ENCODE measurements around the gene SLC2A6. TPM values are rescaled to one million over a fixed set of nuclear protein-coding genes. Genes with fewer than 3 reads are reported as not detected.

Gene SLC2A6
- total and polyA plus RNA-seq, 10 of the 15 experiments (the other 5 are each of a cell fraction or from before 2014, with no cell fraction given) = 1.1 to 37.9 (median 18.3) TPM

- no peaks in the 10 kb centered on the region for H4K20me1 ChIP-seq (ENCODE audit: control insufficient read depth, insufficient read depth)
- H3K4me1 ChIP-seq (ENCODE audit: control insufficient read depth, insufficient read depth, low read length) = no peaks in the 10 kb centered on the region
- no peaks in the 10 kb centered on the region for H3K36me3 ChIP-seq (ENCODE audit: control insufficient read depth in 2 of 2, insufficient read depth in 2 of 2, low read length in 1 of 2)
- peaks cover 0 to 2% of the 10 kb centered on the region in 2 experiments; a peak in 3 of 4 replicates for H3K27me3 ChIP-seq (replicated peaks in 1 of 2; ENCODE audit: control insufficient read depth in 2 of 2, insufficient read depth in 2 of 2, low read length in 1 of 2)
- no peak overlapping the region for H3K4me3 ChIP-seq
- H3K4me2 ChIP-seq (ENCODE audit: control insufficient read depth, insufficient read depth) = no peak overlapping the region
- POLR2A ChIA-PET = no interaction called here
- CTCF ChIA-PET = interaction anchor here (1.0 kb wide), 1 partner anchor 12 kb away, joined by 3 read pairs; no protein-coding TSS in a partner anchor
- no peak for FAIRE-seq
- in situ Hi-C loops (cut with MboI) = no loop called here
- RAD21 ChIA-PET (ENCODE audit: unreplicated experiment) = no interaction called here
- SMC1A ChIA-PET (ENCODE audit: uncharacterized antibody, unreplicated experiment) = no interaction called here
- H3K9me3 ChIP-seq (replicated peaks; ENCODE audit: control insufficient read depth, insufficient read depth, low read length) = no peaks in the 10 kb centered on the region
- no peak overlapping the region for H3K9ac ChIP-seq (ENCODE audit: control insufficient read depth, insufficient read depth, low read length)
- no peak overlapping the region for H2AFZ ChIP-seq (ENCODE audit: control insufficient read depth, low read depth, low read length)
- WGBS (ENCODE audit: insufficient coverage, insufficient replicate concordance, low lambda C conversion rate, missing lambda C conversion rate) = 48% methylated on average over 12 of the region's 12 CpGs
- H3K27ac ChIP-seq (ENCODE audit: control insufficient read depth, insufficient read depth) = no peak overlapping the region
- no peaks in the 10 kb centered on the region for H3K79me2 ChIP-seq (ENCODE audit: control insufficient read depth, insufficient read depth, low read length)
- DNase-seq (ENCODE audit: low read depth, low spot score) = no peak
- ATAC-seq = no peak
- intact Hi-C loops (cut with micrococcal nuclease; ENCODE audit: unreplicated experiment) = no loop called here
- BruUV-seq (replicated peaks) = no TSS peak
- TF ChIP-seq KAT2A (conservative IDR thresholded peaks at IDR 0.05; ENCODE audit: control insufficient read depth, low read depth, low read length) (no peak), STAT1 (conservative IDR thresholded peaks at IDR 0.05) (no peak), RUNX3 (IDR thresholded peaks at IDR 0.05; ENCODE audit: low read length) (no peak), FOXK2 (IDR thresholded peaks at IDR 0.05) (no peak), YY1 (IDR thresholded peaks at IDR 0.05; ENCODE audit: low read depth, low read length) (no peak), POU2F2 (IDR thresholded peaks at IDR 0.05; ENCODE audit: borderline replicate concordance, low read depth, low read length) (no peak), RBBP5 (conservative IDR thresholded peaks at IDR 0.05) (no peak), PBX3 (IDR thresholded peaks at IDR 0.05; ENCODE audit: insufficient replicate concordance, low read depth, low read length) (no peak), CBX3 (IDR thresholded peaks at IDR 0.05; ENCODE audit: borderline replicate concordance, low read depth) (no peak), CEBPZ (IDR thresholded peaks at IDR 0.05; ENCODE audit: low read depth, low read length) (no peak), POLR2AphosphoS2 (IDR thresholded peaks at IDR 0.05; ENCODE audit: low read depth, low read length) (no peak), MEF2B (IDR thresholded peaks at IDR 0.05; ENCODE audit: partially characterized antibody, poor library complexity, severe bottlenecking) (no peak), ASH2L (IDR thresholded peaks at IDR 0.05; ENCODE audit: borderline replicate concordance, low read depth) (no peak), JUND (IDR thresholded peaks at IDR 0.05; ENCODE audit: low read depth, low read length) (no peak), E4F1 (IDR thresholded peaks at IDR 0.05; ENCODE audit: borderline replicate concordance, partially characterized antibody) (no peak), HDAC6 (IDR thresholded peaks at IDR 0.05; ENCODE audit: unreplicated experiment) (no peak), RAD21 (IDR thresholded peaks at IDR 0.05; ENCODE audit: insufficient read depth, low read depth, low read length) (no peak), KDM1A (IDR thresholded peaks at IDR 0.05; ENCODE audit: borderline replicate concordance) (no peak), POLR2A (IDR thresholded peaks at IDR 0.05; ENCODE audit: low read depth, low read length) (no peak)
Measured at GRCh38 chr9:133449760-133450159, 29.1 kb downstream of the SLC2A6 start.
